HG02852 (cell line): ENCODE data around the gene GOLM1.
A peak's percentile ranks its signal among the peaks of the same experiment; 100 is the strongest.
"Not testable (repeated sequence)": the region's sequence is repeated elsewhere in the genome, so short reads cannot be mapped to it uniquely, and the experiment has no call there.

Experiments used
- ATAC-seq: cut with Tn5 transposase; IDR thresholded peaks from one replicate; pipeline ENCODE4 v1.9.1; 2021; ENCODE audit warnings: mild to moderate bottlenecking, moderate library complexity; ENCODE audit not compliant: unreplicated experiment

Gene GOLM1

GRCh38 chr9:86098824-86099700, at the start of gene GOLM1:
Gene GOLM1, minus strand, starts transcription at chr9:86099558. Its CDS starts 20,238 bp downstream, at chr9:86079320.
- ATAC-seq = peak; percentile 79

GRCh38 chr9:86146671-86147070, 47.3 kb upstream of the GOLM1 start:
- not testable (repeated sequence) for ATAC-seq

- not testable (repeated sequence) for ATAC-seq
Observed at GRCh38 chr9:86145960-86146359, 46.6 kb upstream of the GOLM1 start.

GRCh38 chr9:86142973-86143372, 43.6 kb upstream of the GOLM1 start:
- ATAC-seq = no peak

- no peak for ATAC-seq
Observed at GRCh38 chr9:86141843-86142242, 42.5 kb upstream of the GOLM1 start.

- ATAC-seq = no peak
Observed at GRCh38 chr9:86135371-86135770, 36.0 kb upstream of the GOLM1 start.

- ATAC-seq = no peak
Observed at GRCh38 chr9:86134361-86134760, 35.0 kb upstream of the GOLM1 start.

DNA sequence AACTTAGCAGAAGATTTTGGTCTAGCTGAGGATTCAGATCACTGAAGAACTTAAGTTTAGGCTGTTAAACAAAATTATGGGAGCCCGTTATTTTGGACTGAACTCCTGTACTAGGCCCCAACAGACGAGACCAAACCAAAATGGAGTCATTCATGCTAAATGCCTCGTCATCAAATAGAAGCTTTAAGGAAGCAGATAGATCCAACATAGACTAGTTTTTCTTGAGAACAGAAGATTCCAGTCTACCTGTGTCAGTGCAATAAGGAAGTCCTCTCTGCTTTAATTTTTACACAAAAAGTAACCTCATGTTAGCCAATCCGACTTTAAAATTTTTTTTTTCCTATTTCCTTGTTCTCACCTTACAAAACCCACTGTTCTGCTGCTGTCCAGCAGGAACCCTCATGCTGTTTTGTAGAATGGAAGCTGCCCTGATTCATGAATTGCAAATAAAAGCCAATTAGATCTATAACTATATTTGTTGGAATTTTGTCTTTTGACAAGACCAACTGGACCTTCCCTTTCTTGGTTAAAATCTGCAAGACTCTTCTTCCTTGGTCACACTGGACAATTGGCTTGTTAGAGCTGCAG, 29.0 kb upstream of the GOLM1 start:
- ATAC-seq = no peak

GRCh38 chr9:86126998-86127972, 27.9 kb upstream of the GOLM1 start:
- ATAC-seq = no peak

GRCh38 chr9:86122311-86122710, 23.0 kb upstream of the GOLM1 start:
- ATAC-seq = no peak

- no peak for ATAC-seq
Observed at GRCh38 chr9:86119457-86119856, 20.1 kb upstream of the GOLM1 start.

GRCh38 chr9:86116425-86116824, 17.1 kb upstream of the GOLM1 start:
- no peak for ATAC-seq

DNA sequence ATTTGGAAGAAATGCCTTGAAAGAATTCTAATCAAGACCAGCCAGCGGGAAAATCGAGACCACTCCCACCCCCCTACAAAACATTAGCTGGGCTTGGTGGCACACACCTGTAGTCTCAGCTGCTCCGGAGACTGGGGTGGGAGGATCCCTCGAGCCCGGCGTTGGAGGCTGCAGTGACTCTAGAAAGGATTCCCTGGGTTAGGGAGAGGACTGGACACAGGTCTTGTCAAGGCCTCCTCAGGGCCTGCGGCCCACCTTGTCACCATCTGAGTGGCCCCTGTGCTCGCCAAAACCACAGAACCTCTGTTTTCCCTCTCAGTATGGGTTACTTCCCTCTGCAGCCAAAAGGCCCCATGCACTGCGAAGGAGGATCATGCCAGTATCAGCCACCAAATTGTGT, 16.5 kb upstream of the GOLM1 start:
- ATAC-seq = no peak

DNA sequence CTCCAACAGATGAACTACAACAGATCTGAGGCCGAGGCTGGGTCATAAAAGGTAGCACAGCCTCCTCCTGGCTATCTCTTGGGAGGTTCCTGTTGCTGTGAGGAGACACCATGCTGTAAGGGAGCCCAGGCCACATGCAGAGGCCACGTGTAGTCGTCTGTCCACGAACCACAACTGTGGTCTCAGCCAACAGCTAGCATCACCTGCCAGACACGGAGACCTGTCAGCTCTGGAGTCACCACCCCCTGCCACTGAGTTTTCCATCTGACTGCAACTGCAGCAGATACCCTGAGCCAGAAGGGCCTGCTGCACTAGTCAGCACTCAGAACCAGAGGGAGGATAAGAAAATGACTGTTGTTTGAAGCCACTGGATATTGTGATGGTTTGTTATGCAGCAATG, 12.7 kb upstream of the GOLM1 start:
- no peak for ATAC-seq

- ATAC-seq = no peak
Observed at GRCh38 chr9:86102626-86103025, 3.3 kb upstream of the GOLM1 start.

DNA sequence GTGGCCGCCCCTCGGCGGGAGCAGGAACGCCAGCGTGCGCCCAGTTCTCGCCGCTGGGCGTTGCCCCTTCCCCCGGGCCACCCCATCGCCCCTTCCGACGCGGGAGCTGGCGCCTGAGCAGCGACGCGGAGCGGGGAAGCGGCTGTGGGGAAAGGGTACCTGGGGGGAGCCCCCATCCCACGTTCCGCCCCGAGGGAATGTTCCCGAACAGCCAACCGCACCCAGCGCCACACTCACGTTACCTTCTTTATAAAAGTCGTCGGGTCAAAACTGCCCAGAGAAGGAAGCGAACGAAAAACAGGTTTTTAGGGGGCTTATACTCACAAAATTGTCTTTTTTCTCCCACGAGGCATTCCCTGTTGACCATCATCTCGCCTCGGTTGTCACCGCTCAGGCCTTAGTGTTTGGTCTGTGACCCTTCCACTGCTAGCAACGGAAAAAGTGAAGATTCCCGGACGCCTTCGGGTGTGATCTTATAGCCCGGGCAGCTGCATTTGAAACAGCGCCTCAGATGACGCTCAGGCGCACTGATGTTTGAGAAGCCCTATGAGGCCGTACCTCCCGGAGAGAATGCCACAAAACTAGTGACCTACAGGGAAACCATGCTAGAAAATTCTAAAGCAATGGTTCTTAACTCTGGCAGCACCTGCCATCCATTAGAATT, 475 bp upstream of the GOLM1 start:
- ATAC-seq = no peak

GRCh38 chr9:86097510-86098224, 1.7 kb downstream of the GOLM1 start:
- ATAC-seq = no peak

GRCh38 chr9:86096386-86096785, 3.0 kb downstream of the GOLM1 start:
- no peak for ATAC-seq

- no peak for ATAC-seq
Observed at GRCh38 chr9:86093788-86094555, 5.4 kb downstream of the GOLM1 start.
